Measurements from ENCODE around the gene DDX39A.

Gene DDX39A

DNA sequence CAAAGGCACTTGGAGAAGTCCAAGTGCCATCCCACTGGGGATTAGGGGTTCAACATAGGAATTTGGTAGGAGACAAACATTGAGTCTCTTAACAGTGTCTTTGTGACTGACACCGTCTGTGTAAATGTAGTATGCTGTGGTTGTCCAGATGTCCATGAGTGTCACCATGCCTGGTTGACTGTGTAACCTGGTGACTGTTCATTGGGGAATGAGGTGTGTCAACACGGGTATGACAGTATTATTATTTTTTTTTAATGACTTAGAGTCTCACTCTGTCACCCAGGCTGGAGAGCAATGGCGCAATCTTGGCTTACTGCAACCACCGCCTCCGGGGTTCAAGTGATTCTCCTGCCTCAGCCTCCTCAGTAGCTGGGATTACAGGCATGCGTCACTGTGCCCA is 30.2 kb upstream of the DDX39A start:
- Histone ChIP-seq H3K4me3 (ENCODE audit: low read length in 2 of 2) (no peak overlapping the region), H3K27ac (ENCODE audit: low read depth in 2 of 2, low read length in 2 of 2) (no peak overlapping the region), H3K27me3 (ENCODE audit: control insufficient read depth in 2 of 2, insufficient read depth in 2 of 2, low read length in 2 of 2) (no peaks in the 10 kb centered on the region), H3K36me3 (ENCODE audit: control insufficient read depth in 2 of 2, insufficient read depth in 2 of 2, low read length in 2 of 2) (peaks cover 23 to 37% of the 10 kb centered on the region in 2 donors), H3K4me1 (ENCODE audit: control insufficient read depth in 2 of 2, insufficient read depth in 2 of 2, low read length in 2 of 2) (no peaks in the 10 kb centered on the region), H3K9ac (ENCODE audit: low read depth in 1 of 2, low read length in 2 of 2) (no peak overlapping the region), H3K9me3 (ENCODE audit: control insufficient read depth in 2 of 2, low read length in 2 of 2) (no peaks in the 10 kb centered on the region)

DNA sequence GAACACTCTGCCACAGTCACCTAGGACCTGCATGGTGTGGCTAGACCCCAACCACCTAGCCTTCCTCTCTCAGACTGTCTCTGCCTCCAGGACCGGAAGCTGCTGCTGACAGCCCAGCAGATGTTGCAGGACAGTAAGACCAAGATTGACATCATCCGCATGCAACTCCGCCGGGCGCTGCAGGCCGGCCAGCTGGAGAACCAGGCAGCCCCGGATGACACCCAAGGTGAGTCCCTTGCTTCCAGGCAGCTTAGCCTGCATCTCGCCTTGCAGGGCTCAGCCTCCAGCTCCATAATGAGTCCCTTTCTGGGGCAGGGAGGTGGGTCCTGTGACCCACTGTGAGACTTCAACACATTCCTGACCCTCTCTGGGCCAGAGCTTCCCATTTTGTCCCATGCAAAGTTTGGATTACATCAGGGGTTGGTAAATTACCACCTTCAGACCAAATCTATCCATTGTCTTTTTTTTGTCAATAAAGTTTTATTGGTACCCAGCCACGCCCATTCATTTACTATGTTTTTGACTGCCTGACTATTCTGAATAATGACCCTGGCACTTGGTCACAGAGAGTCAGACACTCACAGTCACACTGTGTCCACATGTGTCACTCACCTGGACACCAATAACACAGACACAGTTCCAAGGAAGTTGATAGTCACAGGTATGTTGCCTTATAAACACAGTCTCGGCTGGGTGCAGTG is 27.3 kb upstream of the DDX39A start:
- H3K36me3 ChIP-seq (ENCODE audit: control insufficient read depth in 2 of 2, insufficient read depth in 2 of 2, low read length in 2 of 2) = peaks cover 34 to 53% of the 10 kb centered on the region in 2 donors
- H3K27me3 ChIP-seq (ENCODE audit: control insufficient read depth in 2 of 2, insufficient read depth in 2 of 2, low read length in 2 of 2) = no peaks in the 10 kb centered on the region
- no peak overlapping the region for H3K9ac ChIP-seq (ENCODE audit: low read depth in 1 of 2, low read length in 2 of 2)
- H3K9me3 ChIP-seq (ENCODE audit: control insufficient read depth in 2 of 2, low read length in 2 of 2) = no peaks in the 10 kb centered on the region
- H3K27ac ChIP-seq (ENCODE audit: low read depth in 2 of 2, low read length in 2 of 2) = no peak overlapping the region
- H3K4me3 ChIP-seq (ENCODE audit: low read length in 2 of 2) = no peak overlapping the region
- no peaks in the 10 kb centered on the region for H3K4me1 ChIP-seq (ENCODE audit: control insufficient read depth in 2 of 2, insufficient read depth in 2 of 2, low read length in 2 of 2)

DNA sequence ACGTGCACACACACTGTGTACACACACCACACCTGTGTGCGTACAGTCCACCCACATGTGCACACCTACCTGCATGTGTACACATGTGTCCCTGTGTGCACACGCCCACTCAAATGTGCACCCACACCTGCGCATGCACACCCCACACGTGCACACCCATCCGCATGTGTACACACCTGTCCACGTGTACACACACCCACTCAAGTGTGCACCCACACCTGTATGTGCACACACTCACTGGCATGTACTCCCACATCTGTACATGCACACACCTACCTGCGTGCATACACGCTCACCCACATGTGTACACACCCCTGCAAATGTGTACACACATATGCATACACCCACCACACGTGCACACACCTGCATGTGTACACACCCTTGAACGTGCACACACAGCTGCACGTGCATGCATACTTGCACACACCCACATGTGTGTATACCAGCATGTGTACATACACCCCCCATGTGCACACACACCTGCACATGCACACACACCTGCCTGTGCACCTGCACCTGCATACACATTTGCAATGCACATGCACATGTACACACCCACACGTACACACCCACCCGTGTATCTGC is 24.6 kb upstream of the DDX39A start:
- Histone ChIP-seq H3K4me3 (ENCODE audit: low read length in 2 of 2) (no peak overlapping the region), H3K27ac (ENCODE audit: low read depth in 2 of 2, low read length in 2 of 2) (no peak overlapping the region), H3K9me3 (ENCODE audit: control insufficient read depth in 2 of 2, low read length in 2 of 2) (no peaks in the 10 kb centered on the region), H3K27me3 (ENCODE audit: control insufficient read depth in 2 of 2, insufficient read depth in 2 of 2, low read length in 2 of 2) (no peaks in the 10 kb centered on the region), H3K36me3 (ENCODE audit: control insufficient read depth in 2 of 2, insufficient read depth in 2 of 2, low read length in 2 of 2) (peaks cover 26 to 42% of the 10 kb centered on the region in 2 donors), H3K9ac (ENCODE audit: low read depth in 1 of 2, low read length in 2 of 2) (no peak overlapping the region), H3K4me1 (ENCODE audit: control insufficient read depth in 2 of 2, insufficient read depth in 2 of 2, low read length in 2 of 2) (peaks cover 8 to 10% of the 10 kb centered on the region in 2 donors)

DNA sequence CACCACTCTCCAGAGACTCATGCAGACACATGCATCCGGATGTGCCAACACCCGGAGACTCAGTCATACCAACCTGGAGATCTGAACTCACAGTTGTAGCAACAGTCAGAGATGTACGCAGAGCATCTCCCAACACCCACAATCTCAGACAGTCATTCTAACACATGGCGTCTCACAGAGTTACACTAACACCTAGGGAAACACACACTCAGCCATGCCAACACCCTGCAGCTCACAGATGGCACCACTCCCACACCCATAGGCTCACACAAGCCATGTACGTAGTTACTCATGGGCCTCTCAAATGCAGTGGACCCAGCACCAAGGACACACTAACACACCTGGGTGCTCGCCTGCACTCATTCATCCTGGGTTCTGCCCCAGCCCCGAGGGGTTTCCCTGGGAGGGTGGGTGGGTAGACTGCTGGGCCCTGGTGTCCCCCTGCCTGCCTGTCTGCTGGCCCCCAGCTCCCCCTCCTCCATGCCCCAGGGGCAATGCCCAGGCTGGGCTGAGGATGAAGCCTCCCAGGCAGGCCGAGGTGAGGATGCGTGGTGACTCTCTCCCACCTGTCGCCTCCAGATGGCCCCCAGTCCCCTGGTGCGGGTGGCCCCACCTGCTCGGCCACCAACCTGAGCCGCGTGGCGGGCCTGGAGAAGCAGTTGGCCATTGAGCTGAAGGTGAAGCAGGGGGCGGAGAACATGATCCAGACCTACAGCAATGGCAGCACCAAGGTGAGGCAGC is 23.9 kb upstream of the DDX39A start:
- Histone ChIP-seq H3K27ac (ENCODE audit: low read depth in 2 of 2, low read length in 2 of 2) (no peak overlapping the region), H3K9me3 (ENCODE audit: control insufficient read depth in 2 of 2, low read length in 2 of 2) (no peaks in the 10 kb centered on the region), H3K27me3 (ENCODE audit: control insufficient read depth in 2 of 2, insufficient read depth in 2 of 2, low read length in 2 of 2) (no peaks in the 10 kb centered on the region), H3K4me3 (ENCODE audit: low read length in 2 of 2) (no peak overlapping the region), H3K36me3 (ENCODE audit: control insufficient read depth in 2 of 2, insufficient read depth in 2 of 2, low read length in 2 of 2) (peaks cover 21 to 38% of the 10 kb centered on the region in 2 donors), H3K4me1 (ENCODE audit: control insufficient read depth in 2 of 2, insufficient read depth in 2 of 2, low read length in 2 of 2) (peaks cover 8 to 10% of the 10 kb centered on the region in 2 donors), H3K9ac (ENCODE audit: low read depth in 1 of 2, low read length in 2 of 2) (no peak overlapping the region)

DNA sequence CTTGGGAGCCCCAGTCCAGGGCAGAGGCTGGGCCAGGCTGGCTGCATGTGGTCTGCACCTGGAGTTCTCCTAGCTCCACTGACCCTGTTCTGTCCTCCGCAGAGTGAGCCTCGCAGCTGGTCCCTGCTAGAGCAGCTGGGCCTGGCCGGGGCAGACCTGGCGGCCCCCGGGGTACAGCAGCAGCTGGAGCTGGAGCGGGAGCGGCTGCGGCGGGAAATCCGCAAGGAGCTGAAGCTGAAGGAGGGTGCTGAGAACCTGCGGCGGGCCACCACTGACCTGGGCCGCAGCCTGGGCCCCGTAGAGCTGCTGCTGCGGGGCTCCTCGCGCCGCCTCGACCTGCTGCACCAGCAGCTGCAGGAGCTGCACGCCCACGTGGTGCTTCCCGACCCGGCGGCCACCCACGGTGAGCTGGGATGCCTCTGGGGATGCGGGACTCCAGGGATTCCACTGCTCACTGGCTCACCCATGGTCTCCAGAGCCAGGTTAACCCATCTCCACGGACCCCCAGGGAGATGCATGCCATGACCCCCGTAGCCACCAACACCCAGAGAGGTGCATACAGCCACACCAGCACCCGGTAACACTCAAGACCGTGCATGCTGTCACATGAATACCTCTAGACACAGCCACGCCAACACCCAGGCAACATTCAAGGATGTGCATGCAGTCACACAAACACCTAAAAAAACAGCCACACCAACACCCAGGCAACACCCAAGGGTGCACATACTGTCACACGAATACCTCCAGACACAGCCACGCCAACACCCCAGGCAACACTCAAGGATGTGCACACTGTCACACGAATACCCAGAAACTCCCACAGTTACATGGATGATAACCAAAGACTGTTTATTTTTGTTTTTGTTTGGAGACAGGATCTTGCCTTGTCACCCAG is 22.1 kb upstream of the DDX39A start:
- Histone ChIP-seq H3K27me3 (ENCODE audit: control insufficient read depth in 2 of 2, insufficient read depth in 2 of 2, low read length in 2 of 2) (no peaks in the 10 kb centered on the region), H3K4me1 (ENCODE audit: control insufficient read depth in 2 of 2, insufficient read depth in 2 of 2, low read length in 2 of 2) (peaks cover 8 to 10% of the 10 kb centered on the region in 2 donors), H3K36me3 (ENCODE audit: control insufficient read depth in 2 of 2, insufficient read depth in 2 of 2, low read length in 2 of 2) (peaks cover 18 to 30% of the 10 kb centered on the region in 2 donors), H3K9ac (ENCODE audit: low read depth in 1 of 2, low read length in 2 of 2) (no peak overlapping the region), H3K9me3 (ENCODE audit: control insufficient read depth in 2 of 2, low read length in 2 of 2) (no peaks in the 10 kb centered on the region), H3K27ac (ENCODE audit: low read depth in 2 of 2, low read length in 2 of 2) (no peak overlapping the region), H3K4me3 (ENCODE audit: low read length in 2 of 2) (no peak overlapping the region)

GRCh38 chr19:14440049-14440448 is 20.9 kb upstream of the DDX39A start:
- Histone ChIP-seq H3K9ac (ENCODE audit: low read depth in 1 of 2, low read length in 2 of 2) (peak overlapping the region; percentile 22 to 47), H3K27ac (ENCODE audit: low read depth in 2 of 2, low read length in 2 of 2) (peak overlapping the region in 1 of 2 donors; percentile 17), H3K4me1 (ENCODE audit: control insufficient read depth in 2 of 2, insufficient read depth in 2 of 2, low read length in 2 of 2) (peaks cover 8 to 13% of the 10 kb centered on the region in 2 donors)

GRCh38 chr19:14439014-14439413 is 19.9 kb upstream of the DDX39A start:
- Histone ChIP-seq H3K36me3 (ENCODE audit: control insufficient read depth in 2 of 2, insufficient read depth in 2 of 2, low read length in 2 of 2) (peaks cover 10 to 17% of the 10 kb centered on the region in 2 donors), H3K9me3 (ENCODE audit: control insufficient read depth in 2 of 2, low read length in 2 of 2) (no peaks in the 10 kb centered on the region), H3K27me3 (ENCODE audit: control insufficient read depth in 2 of 2, insufficient read depth in 2 of 2, low read length in 2 of 2) (no peaks in the 10 kb centered on the region), H3K27ac (ENCODE audit: low read depth in 2 of 2, low read length in 2 of 2) (no peak overlapping the region), H3K9ac (ENCODE audit: low read depth in 1 of 2, low read length in 2 of 2) (no peak overlapping the region), H3K4me1 (ENCODE audit: control insufficient read depth in 2 of 2, insufficient read depth in 2 of 2, low read length in 2 of 2) (peaks cover 17 to 23% of the 10 kb centered on the region in 2 donors), H3K4me3 (ENCODE audit: low read length in 2 of 2) (no peak overlapping the region)

More at GRCh38 chr19:14440049-14440448, 20.9 kb upstream of the DDX39A start:
- Histone ChIP-seq H3K36me3 (ENCODE audit: control insufficient read depth in 2 of 2, insufficient read depth in 2 of 2, low read length in 2 of 2) (peaks cover 14 to 25% of the 10 kb centered on the region in 2 donors), H3K9me3 (ENCODE audit: control insufficient read depth in 2 of 2, low read length in 2 of 2) (no peaks in the 10 kb centered on the region), H3K27me3 (ENCODE audit: control insufficient read depth in 2 of 2, insufficient read depth in 2 of 2, low read length in 2 of 2) (no peaks in the 10 kb centered on the region), H3K4me3 (ENCODE audit: low read length in 2 of 2) (peak overlapping the region; percentile 33 to 70)

GRCh38 chr19:14437578-14438140 is 18.5 kb upstream of the DDX39A start:
- H3K27me3 ChIP-seq (ENCODE audit: control insufficient read depth in 2 of 2, insufficient read depth in 2 of 2, low read length in 2 of 2) = peaks cover 0 to under 1% of the 10 kb centered on the region in 2 donors
- no peak overlapping the region for H3K4me3 ChIP-seq (ENCODE audit: low read length in 2 of 2)
- H3K36me3 ChIP-seq (ENCODE audit: control insufficient read depth in 2 of 2, insufficient read depth in 2 of 2, low read length in 2 of 2) = peaks cover under 1 to 5% of the 10 kb centered on the region in 2 donors
- no peaks in the 10 kb centered on the region for H3K9me3 ChIP-seq (ENCODE audit: control insufficient read depth in 2 of 2, low read length in 2 of 2)
- peaks cover 27 to 32% of the 10 kb centered on the region in 2 donors for H3K4me1 ChIP-seq (ENCODE audit: control insufficient read depth in 2 of 2, insufficient read depth in 2 of 2, low read length in 2 of 2)
- H3K9ac ChIP-seq (ENCODE audit: low read depth in 1 of 2, low read length in 2 of 2) = no peak overlapping the region
- no peak overlapping the region for H3K27ac ChIP-seq (ENCODE audit: low read depth in 2 of 2, low read length in 2 of 2)

- Histone ChIP-seq H3K27me3 (ENCODE audit: control insufficient read depth in 2 of 2, insufficient read depth in 2 of 2, low read length in 2 of 2) (peaks cover 3 to 5% of the 10 kb centered on the region in 2 donors), H3K9me3 (ENCODE audit: control insufficient read depth in 2 of 2, low read length in 2 of 2) (no peaks in the 10 kb centered on the region), H3K27ac (ENCODE audit: low read depth in 2 of 2, low read length in 2 of 2) (peak overlapping the region; percentile 48 to 63), H3K36me3 (ENCODE audit: control insufficient read depth in 2 of 2, insufficient read depth in 2 of 2, low read length in 2 of 2) (no peaks in the 10 kb centered on the region), H3K4me1 (ENCODE audit: control insufficient read depth in 2 of 2, insufficient read depth in 2 of 2, low read length in 2 of 2) (peaks cover 29 to 30% of the 10 kb centered on the region in 2 donors), H3K9ac (ENCODE audit: low read depth in 1 of 2, low read length in 2 of 2) (no peak overlapping the region), H3K4me3 (ENCODE audit: low read length in 2 of 2) (no peak overlapping the region)
These were observed 16.3 kb upstream of the DDX39A start for GRCh38 chr19:14435320-14436050.

Measured in mucosa of rectum (tissue), 2 donors.